Neural cell (in vitro differentiated cells): ENCODE data around the gene VSTM5.

Source experiments
- EP300 ChIP-seq: fragments of 450-650 bp; conservative IDR thresholded peaks from 2 replicates; pipeline ENCODE4 v1.6.1; 2014; ENCODE audit warnings: antibody characterized with exemption, mild to moderate bottlenecking, moderate library complexity; ENCODE audit not compliant: poor library complexity, severe bottlenecking
- POLR2AphosphoS5 ChIP-seq: IDR thresholded peaks from 2 replicates; pipeline ENCODE4 v1.6.1; 2012
- RAD21 ChIP-seq: fragments of 450-650 bp; conservative IDR thresholded peaks from 2 replicates; pipeline ENCODE4 v1.6.1; 2014; ENCODE audit warnings: antibody characterized with exemption, mild to moderate bottlenecking, moderate library complexity

DNA sequence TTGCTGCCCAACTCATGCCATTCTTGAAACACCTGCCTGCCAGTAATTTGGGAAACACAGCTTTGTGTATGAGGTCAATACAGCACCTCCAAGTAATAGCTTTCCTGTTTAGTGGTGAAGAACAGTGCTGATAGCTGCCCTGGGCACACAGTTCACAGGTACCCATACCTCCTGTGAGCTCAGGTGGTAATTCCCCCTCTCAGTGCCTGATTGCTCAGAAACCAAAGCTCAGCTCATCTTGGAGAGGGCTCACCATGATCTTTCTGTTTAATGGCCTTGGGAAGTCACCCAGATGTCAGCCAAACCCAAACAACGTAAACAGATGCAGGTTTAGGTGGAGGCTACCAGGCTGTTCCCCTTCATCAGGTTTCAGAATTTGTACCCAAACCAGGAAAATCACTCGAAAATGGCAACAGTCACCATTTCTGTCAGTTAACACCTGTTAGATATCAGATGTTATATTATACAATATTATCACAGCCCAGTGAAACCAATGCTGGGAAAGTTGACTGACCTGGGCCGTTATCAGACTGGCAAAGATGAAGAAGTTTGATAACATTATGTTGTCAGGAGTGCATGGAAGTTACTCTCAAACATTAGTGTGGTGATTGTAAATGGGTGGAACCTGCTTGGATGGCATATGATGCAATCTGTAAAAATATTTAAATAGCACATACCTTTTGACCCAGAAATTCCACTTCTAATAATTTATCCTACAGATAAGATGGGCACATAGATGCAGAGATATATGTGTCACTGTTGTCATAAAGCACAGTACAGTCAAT is 18.9 kb downstream of the VSTM5 start:
- TF ChIP-seq RAD21 (no peak), EP300 (no peak), POLR2AphosphoS5 (no peak)
